IMR-90 (cell line): ENCODE data around the gene SPEM1. TPM values are rescaled to one million over a fixed set of nuclear protein-coding genes. Genes with fewer than 3 reads are reported as not detected.

Experiments used
- ATAC-seq: fragments of 200-7000 bp; cut with Tn5 transposase; 2 replicates; pipeline ENCODE4 v1.9.1; 2020; ENCODE audit warnings: low read depth, mild to moderate bottlenecking, moderate library complexity
- BruUV-seq: library from RNA; stranded (reverse); fragments of 400-500 nt; replicated peaks from 2 replicates; lab custom pipeline; 2021; lab: Mats Ljungman, UMichigan
- CTCF ChIA-PET: fragments of 300-600 bp; formaldehyde crosslinking; extraction: SDS; loops from one replicate; lab custom pipeline; 2021; ENCODE audit warnings: antibody characterized with exemption; lab: Yijun Ruan, JAX
- POLR2A ChIA-PET: fragments of 300-600 bp; sonication (Branson Sonifier 250); formaldehyde crosslinking; loops from one replicate; lab custom pipeline; 2022; ENCODE audit warnings: antibody characterized with exemption; ENCODE audit not compliant: unreplicated experiment; lab: Charles Lee
- DNase-seq: peaks from one replicate; pipeline ENCODE4 v3.0.0; 2013
- H2AFZ ChIP-seq: replicated peaks from 2 replicates; pipeline ENCODE3; 2013; ENCODE audit warnings: low read length, mild to moderate bottlenecking; ENCODE audit not compliant: poor library complexity
- H2AK5ac ChIP-seq: 2 replicates; pipeline ENCODE4 v1.6.1; 2013; ENCODE audit warnings: low read depth, low read length, inconsistent platforms
- H2AK9ac ChIP-seq: replicated peaks from 2 replicates; pipeline ENCODE3; 2013; ENCODE audit warnings: mild to moderate bottlenecking, low read depth, low read length, moderate library complexity; ENCODE audit not compliant: poor library complexity
- H2BK120ac ChIP-seq: 2 replicates; pipeline ENCODE4 v1.6.1; 2013; ENCODE audit warnings: low read depth, low read length, inconsistent platforms
- H2BK15ac ChIP-seq: 3 replicates; pipeline ENCODE4 v1.6.1; 2013; ENCODE audit warnings: low read depth, low read length, inconsistent platforms
- H2BK20ac ChIP-seq: 2 replicates; pipeline ENCODE4 v1.6.1; 2013; ENCODE audit warnings: low read depth, mild to moderate bottlenecking, inconsistent platforms, low read length, moderate library complexity
- H2BK5ac ChIP-seq: 2 replicates; pipeline ENCODE4 v1.6.1; 2013; ENCODE audit warnings: mild to moderate bottlenecking, low read depth, low read length, inconsistent platforms; ENCODE audit not compliant: poor library complexity, severe bottlenecking
- H3K14ac ChIP-seq: replicated peaks from 2 replicates; pipeline ENCODE4 v1.6.1; 2013; ENCODE audit warnings: low read depth, low read length, inconsistent platforms
- H3K18ac ChIP-seq: 2 replicates; pipeline ENCODE4 v1.6.1; 2013; ENCODE audit warnings: low read depth, low read length, control low read depth
- H3K23ac ChIP-seq: 2 replicates; pipeline ENCODE4 v1.6.1; 2013; ENCODE audit warnings: low read depth, low read length, inconsistent platforms
- H3K27ac ChIP-seq: 2 replicates; pipeline ENCODE4 v1.5.1; 2013; ENCODE audit warnings: mild to moderate bottlenecking, control low read depth, low read length; ENCODE audit not compliant: insufficient read depth
- H3K27me3 ChIP-seq: 2 replicates; pipeline ENCODE4 v1.6.1; 2013; ENCODE audit warnings: low read length; ENCODE audit not compliant: control insufficient read depth, insufficient read depth
- H3K36me3 ChIP-seq: 2 replicates; pipeline ENCODE4 v1.6.1; 2013; ENCODE audit warnings: low read length, mixed read lengths; ENCODE audit not compliant: control insufficient read depth, insufficient read depth
- H3K4ac ChIP-seq: 2 replicates; pipeline ENCODE4 v1.6.1; 2013; ENCODE audit warnings: low read depth, low read length, inconsistent platforms
- H3K4me1 ChIP-seq: 2 replicates; pipeline ENCODE4 v1.6.1; 2013; ENCODE audit warnings: low read length, mixed read lengths; ENCODE audit not compliant: control insufficient read depth, insufficient read depth
- H3K4me2 ChIP-seq: 2 replicates; pipeline ENCODE4 v1.6.1; 2013; ENCODE audit warnings: low read depth, mild to moderate bottlenecking, control low read depth, low read length, moderate library complexity
- H3K4me3 ChIP-seq: 2 replicates; pipeline ENCODE4 v1.5.1; 2013; ENCODE audit warnings: low read depth, mild to moderate bottlenecking, control low read depth, low read length, moderate library complexity; ENCODE audit not compliant: insufficient read depth
- H3K56ac ChIP-seq: 2 replicates; pipeline ENCODE4 v1.6.1; 2013; ENCODE audit warnings: low read length, inconsistent platforms; ENCODE audit not compliant: insufficient read depth; ENCODE audit errors: extremely low read depth
- H3K79me1 ChIP-seq, 2 experiments: 2 replicates each; pipeline ENCODE4 v1.6.1; 2013; ENCODE audit warnings: low read length in 2 of 2, inconsistent platforms in 1 of 2, low read depth in 1 of 2
- H3K9ac ChIP-seq: 2 replicates; pipeline ENCODE4 v1.6.1; 2013; ENCODE audit warnings: low read depth, low read length, control low read depth
- H3K9me1 ChIP-seq: 2 replicates; pipeline ENCODE4 v1.6.1; 2013; ENCODE audit warnings: low read length, inconsistent platforms; ENCODE audit not compliant: insufficient read depth
- H3K9me3 ChIP-seq: 2 replicates; pipeline ENCODE4 v1.6.1; 2013; ENCODE audit warnings: low read length; ENCODE audit not compliant: control insufficient read depth, insufficient read depth
- H4K20me1 ChIP-seq: 2 replicates; pipeline ENCODE4 v1.6.1; 2013; ENCODE audit warnings: low read length, inconsistent platforms; ENCODE audit not compliant: insufficient read depth
- H4K5ac ChIP-seq: 2 replicates; pipeline ENCODE4 v1.6.1; 2013; ENCODE audit warnings: mild to moderate bottlenecking, low read depth, low read length, control low read depth
- H4K8ac ChIP-seq, 2 experiments: 2 replicates each; pipeline ENCODE4 v1.6.1; 2013; ENCODE audit warnings: low read depth in 2 of 2, low read length in 2 of 2, control low read depth in 1 of 2, inconsistent platforms in 1 of 2
- H4K91ac ChIP-seq: 2 replicates; pipeline ENCODE4 v1.6.1; 2013; ENCODE audit warnings: low read depth, low read length, inconsistent platforms; ENCODE audit not compliant: insufficient read depth
- MAZ ChIP-seq: IDR thresholded peaks from 2 replicates; pipeline ENCODE4 v1.6.1; 2012; ENCODE audit warnings: low read depth, mild to moderate bottlenecking, low read length, improper control_type of control experiment, moderate library complexity, borderline replicate concordance
- RAD21 ChIP-seq: IDR thresholded peaks from 2 replicates; pipeline ENCODE4 v1.6.1; 2012; ENCODE audit warnings: low read length, improper control_type of control experiment
- WGBS, 2 experiments: methylation state at CpG; one replicate each; pipeline versions ENCODE4 v1.1.5 to v1.1.7; 2013; ENCODE audit warnings: missing lambda C conversion rate in 2 of 2; ENCODE audit not compliant: insufficient read length in 1 of 2; ENCODE audit errors: extremely low coverage in 2 of 2; 5-methylcytosine and 5-hydroxymethylcytosine counted together
- dilution Hi-C: fragments of 300-500 bp; cut with HindIII; formaldehyde crosslinking; loops from one replicate; pipeline ENCODE4 v1.14.3; 2018; ENCODE audit warnings: low sequenced_read_pairs; ENCODE audit not compliant: unreplicated experiment
- in situ Hi-C: fragments of 300-500 bp; cut with MboI; formaldehyde crosslinking; loops from 3 replicates; pipeline ENCODE4 v1.14.3; 2019; ENCODE audit warnings: low sequenced_read_pairs, inconsistent platforms, mixed read lengths
- intact Hi-C: fragments of 100-400 bp; cut with micrococcal nuclease; formaldehyde crosslinking; loops from 2 replicates; pipeline ENCODE4 v1.10.0; 2022
- polyA plus RNA-seq, 3 experiments: library from polyadenylated mRNA; depleted of rRNA; stranded (reverse); fragments of >200 nt; gene quantifications; 2 replicates each; pipeline ENCODE4 v1.2.3, GENCODE V29; 2012; ENCODE audit warnings: low replicate concordance in 1 of 3
- total RNA-seq: library from RNA; depleted of rRNA; stranded (reverse); fragments of >200 nt; gene quantifications from 2 replicates; pipeline ENCODE4 v1.2.3, GENCODE V29; 2012
- TF ChIP-seq, protein P1 (sequence below): fragments of 150-350 bp; IDR thresholded peaks from 2 replicates; pipeline ENCODE4 v1.6.1; 2017; ENCODE audit warnings: mild to moderate bottlenecking, antibody characterized with exemption, low read length, low read depth

SPEM1 gene
- total and polyA plus RNA-seq, 2 of the 4 experiments (the other 2 are of a cell fraction), result not detected

DNA sequence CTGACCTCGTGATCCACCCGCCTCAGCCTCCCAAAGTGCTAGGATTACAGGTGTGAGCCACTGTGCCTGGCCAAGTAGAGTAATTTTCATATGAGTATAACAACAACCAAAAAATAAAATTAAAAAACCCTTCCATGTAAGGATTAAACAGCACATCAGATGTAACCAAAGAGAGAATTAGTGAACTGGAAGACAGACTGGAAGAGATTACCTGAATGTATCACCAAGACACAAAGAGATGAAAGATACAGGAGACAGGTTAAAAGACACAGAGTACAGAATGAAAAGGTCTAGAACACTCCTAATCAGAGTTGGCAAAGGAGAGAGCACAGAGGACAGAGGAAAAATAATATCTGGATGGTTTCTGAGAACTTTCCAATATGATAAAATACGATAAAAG, 41.0 kb upstream of the SPEM1 start:
- H4K91ac ChIP-seq, result no peak overlapping the region
- H3K27me3 ChIP-seq, result peaks cover 26% of the 10 kb centered on the region
- H2BK20ac ChIP-seq, result no peak overlapping the region
- no peaks in the 10 kb centered on the region for H4K20me1 ChIP-seq
- no peak overlapping the region for H3K18ac ChIP-seq
- no peak overlapping the region for H2BK5ac ChIP-seq
- in situ Hi-C loops, result no loop called here
- no peak overlapping the region for H2AK9ac ChIP-seq
- CTCF ChIA-PET, result no interaction called here
- peaks cover 10% of the 10 kb centered on the region; the same call in 1 of the 2 replicates for H3K9me3 ChIP-seq
- no peak overlapping the region for H3K4me3 ChIP-seq
- no peak overlapping the region for H3K23ac ChIP-seq
- intact Hi-C loops, result no loop called here
- DNase-seq, result no peak
- H3K56ac ChIP-seq, result no peak overlapping the region
- no peak overlapping the region for H4K8ac ChIP-seq
- dilution Hi-C loops, result no loop called here
- H2AFZ ChIP-seq, result no peak overlapping the region
- H2AK5ac ChIP-seq, result no peak overlapping the region
- H3K4me2 ChIP-seq, result no peak overlapping the region
- no peak for ATAC-seq
- no peak overlapping the region for H3K9ac ChIP-seq
- H4K5ac ChIP-seq, result no peak overlapping the region
- TF ChIP-seq RAD21 (no peak), MAZ (no peak)
- TF ChIP-seq, protein P1, sequence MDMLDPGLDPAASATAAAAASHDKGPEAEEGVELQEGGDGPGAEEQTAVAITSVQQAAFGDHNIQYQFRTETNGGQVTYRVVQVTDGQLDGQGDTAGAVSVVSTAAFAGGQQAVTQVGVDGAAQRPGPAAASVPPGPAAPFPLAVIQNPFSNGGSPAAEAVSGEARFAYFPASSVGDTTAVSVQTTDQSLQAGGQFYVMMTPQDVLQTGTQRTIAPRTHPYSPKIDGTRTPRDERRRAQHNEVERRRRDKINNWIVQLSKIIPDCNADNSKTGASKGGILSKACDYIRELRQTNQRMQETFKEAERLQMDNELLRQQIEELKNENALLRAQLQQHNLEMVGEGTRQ, result no peak
- POLR2A ChIA-PET, result no interaction called here
- H3K79me1 ChIP-seq, result no peaks in the 10 kb centered on the region
- no peak overlapping the region for H3K27ac ChIP-seq
- H3K36me3 ChIP-seq, result no peaks in the 10 kb centered on the region
- H3K14ac ChIP-seq, result no peak overlapping the region
- no peak overlapping the region for H2BK15ac ChIP-seq
- H3K4ac ChIP-seq, result no peak overlapping the region
- H2BK120ac ChIP-seq, result no peak overlapping the region
- BruUV-seq, result no TSS peak
- H3K9me1 ChIP-seq, result peaks cover 2% of the 10 kb centered on the region; the same call in 1 of the 2 replicates
- H3K4me1 ChIP-seq, result peaks cover 7% of the 10 kb centered on the region; the same call in 1 of the 2 replicates
- no CpG with 5 or more reads among the region's 3 CpGs for WGBS, 2 experiments
